ENCODE results near the gene TSGA10IP.

TSGA10IP gene

GRCh38 chr11:65919141-65919572, 26.1 kb upstream of the TSGA10IP start, which contains the start of gene DRAP1:
DRAP1 (plus strand) TSS chr11:65919426; CDS start chr11:65919502, 76 bp downstream.
- Mint-ChIP-seq H3K4me1 (peaks cover 21% of the 10 kb centered on the region), H3K27me3 (ENCODE audit: low read depth) (no peaks in the 10 kb centered on the region), H3K9me3 (no peaks in the 10 kb centered on the region), H3K4me3 (peak within 1 kb of the TSS; percentile 90 to 91 (median 90)), H3K36me3 (ENCODE audit: low read depth) (peaks cover 25% of the 10 kb centered on the region), H3K27ac (peak within 1 kb of the TSS; percentile 23 to 65 (median 29))
- TF ChIP-seq CTCF (IDR thresholded peaks at IDR 0.05; ENCODE audit: unreplicated experiment in 3 of 3) = no peak

GRCh38 chr11:65919573-65920371, 25.5 kb upstream of the TSGA10IP start:
- H3K27ac Mint-ChIP-seq = peak overlapping the region in 1 of 3 experiments; percentile 53
- peak overlapping the region; percentile 90 to 91 (median 90) for H3K4me3 Mint-ChIP-seq
- H3K9me3 Mint-ChIP-seq = no peaks in the 10 kb centered on the region
- no peak for TF ChIP-seq CTCF (IDR thresholded peaks at IDR 0.05; ENCODE audit: unreplicated experiment in 3 of 3)
- H3K36me3 Mint-ChIP-seq (ENCODE audit: low read depth) = peaks cover 25% of the 10 kb centered on the region
- peaks cover 17% of the 10 kb centered on the region for H3K4me1 Mint-ChIP-seq
- H3K27me3 Mint-ChIP-seq (ENCODE audit: low read depth) = no peaks in the 10 kb centered on the region

GRCh38 chr11:65920372-65920802, 24.9 kb upstream of the TSGA10IP start:
- peaks cover 11% of the 10 kb centered on the region for H3K4me1 Mint-ChIP-seq
- no peaks in the 10 kb centered on the region for H3K9me3 Mint-ChIP-seq
- peaks cover 25% of the 10 kb centered on the region for H3K36me3 Mint-ChIP-seq (ENCODE audit: low read depth)
- H3K27ac Mint-ChIP-seq = no peak overlapping the region
- H3K27me3 Mint-ChIP-seq (ENCODE audit: low read depth) = no peaks in the 10 kb centered on the region
- TF ChIP-seq CTCF (IDR thresholded peaks at IDR 0.05; ENCODE audit: unreplicated experiment in 3 of 3) = no peak
- peak overlapping the region; percentile 90 to 91 (median 90) for H3K4me3 Mint-ChIP-seq

GRCh38 chr11:65921033-65921555, 24.2 kb upstream of the TSGA10IP start:
- Mint-ChIP-seq H3K36me3 (ENCODE audit: low read depth) (peaks cover 25% of the 10 kb centered on the region), H3K9me3 (no peaks in the 10 kb centered on the region), H3K4me3 (peak overlapping the region; percentile 90 to 91 (median 90)), H3K4me1 (peaks cover 11% of the 10 kb centered on the region), H3K27me3 (ENCODE audit: low read depth) (no peaks in the 10 kb centered on the region), H3K27ac (no peak overlapping the region)
- no peak for TF ChIP-seq CTCF (IDR thresholded peaks at IDR 0.05; ENCODE audit: unreplicated experiment in 3 of 3)

GRCh38 chr11:65921876-65922275, 23.4 kb upstream of the TSGA10IP start:
- Mint-ChIP-seq H3K4me1 (peaks cover 3% of the 10 kb centered on the region), H3K9me3 (no peaks in the 10 kb centered on the region), H3K27me3 (ENCODE audit: low read depth) (no peaks in the 10 kb centered on the region), H3K27ac (no peak overlapping the region), H3K36me3 (ENCODE audit: low read depth) (peaks cover 24% of the 10 kb centered on the region), H3K4me3 (peak overlapping the region; percentile 4 to 55 (median 35))
- TF ChIP-seq CTCF (IDR thresholded peaks at IDR 0.05; ENCODE audit: unreplicated experiment in 3 of 3) = no peak
